IMR-90 (cell line): ENCODE results near the gene ZBTB40. TPM values are rescaled to one million over a fixed set of nuclear protein-coding genes. Genes with fewer than 3 reads are reported as not detected.

ENCODE experiments used
- ATAC-seq: fragments of 200-7000 bp; cut with Tn5 transposase; 2 replicates; pipeline ENCODE4 v1.9.1; 2020; ENCODE audit warnings: low read depth, mild to moderate bottlenecking, moderate library complexity
- BruUV-seq: library from RNA; stranded (reverse); fragments of 400-500 nt; replicated peaks from 2 replicates; lab custom pipeline; 2021; lab: Mats Ljungman, UMichigan
- CTCF ChIA-PET: fragments of 300-600 bp; formaldehyde crosslinking; extraction: SDS; loops from one replicate; lab custom pipeline; 2021; ENCODE audit warnings: antibody characterized with exemption; lab: Yijun Ruan, JAX
- POLR2A ChIA-PET: fragments of 300-600 bp; sonication (Branson Sonifier 250); formaldehyde crosslinking; loops from one replicate; lab custom pipeline; 2022; ENCODE audit warnings: antibody characterized with exemption; ENCODE audit not compliant: unreplicated experiment; lab: Charles Lee
- DNase-seq: peaks from one replicate; pipeline ENCODE4 v3.0.0; 2013
- H2AFZ ChIP-seq: replicated peaks from 2 replicates; pipeline ENCODE3; 2013; ENCODE audit warnings: low read length, mild to moderate bottlenecking; ENCODE audit not compliant: poor library complexity
- H2AK5ac ChIP-seq: 2 replicates; pipeline ENCODE4 v1.6.1; 2013; ENCODE audit warnings: low read depth, low read length, inconsistent platforms
- H2AK9ac ChIP-seq: replicated peaks from 2 replicates; pipeline ENCODE3; 2013; ENCODE audit warnings: mild to moderate bottlenecking, low read depth, low read length, moderate library complexity; ENCODE audit not compliant: poor library complexity
- H2BK120ac ChIP-seq: 2 replicates; pipeline ENCODE4 v1.6.1; 2013; ENCODE audit warnings: low read depth, low read length, inconsistent platforms
- H2BK15ac ChIP-seq: 3 replicates; pipeline ENCODE4 v1.6.1; 2013; ENCODE audit warnings: low read depth, low read length, inconsistent platforms
- H2BK20ac ChIP-seq: 2 replicates; pipeline ENCODE4 v1.6.1; 2013; ENCODE audit warnings: low read depth, mild to moderate bottlenecking, inconsistent platforms, low read length, moderate library complexity
- H2BK5ac ChIP-seq: 2 replicates; pipeline ENCODE4 v1.6.1; 2013; ENCODE audit warnings: mild to moderate bottlenecking, low read depth, low read length, inconsistent platforms; ENCODE audit not compliant: poor library complexity, severe bottlenecking
- H3K14ac ChIP-seq: replicated peaks from 2 replicates; pipeline ENCODE4 v1.6.1; 2013; ENCODE audit warnings: low read depth, low read length, inconsistent platforms
- H3K18ac ChIP-seq: 2 replicates; pipeline ENCODE4 v1.6.1; 2013; ENCODE audit warnings: low read depth, low read length, control low read depth
- H3K23ac ChIP-seq: 2 replicates; pipeline ENCODE4 v1.6.1; 2013; ENCODE audit warnings: low read depth, low read length, inconsistent platforms
- H3K27ac ChIP-seq: 2 replicates; pipeline ENCODE4 v1.5.1; 2013; ENCODE audit warnings: mild to moderate bottlenecking, control low read depth, low read length; ENCODE audit not compliant: insufficient read depth
- H3K27me3 ChIP-seq: 2 replicates; pipeline ENCODE4 v1.6.1; 2013; ENCODE audit warnings: low read length; ENCODE audit not compliant: control insufficient read depth, insufficient read depth
- H3K36me3 ChIP-seq: 2 replicates; pipeline ENCODE4 v1.6.1; 2013; ENCODE audit warnings: low read length, mixed read lengths; ENCODE audit not compliant: control insufficient read depth, insufficient read depth
- H3K4ac ChIP-seq: 2 replicates; pipeline ENCODE4 v1.6.1; 2013; ENCODE audit warnings: low read depth, low read length, inconsistent platforms
- H3K4me1 ChIP-seq: 2 replicates; pipeline ENCODE4 v1.6.1; 2013; ENCODE audit warnings: low read length, mixed read lengths; ENCODE audit not compliant: control insufficient read depth, insufficient read depth
- H3K4me2 ChIP-seq: 2 replicates; pipeline ENCODE4 v1.6.1; 2013; ENCODE audit warnings: low read depth, mild to moderate bottlenecking, control low read depth, low read length, moderate library complexity
- H3K4me3 ChIP-seq: 2 replicates; pipeline ENCODE4 v1.5.1; 2013; ENCODE audit warnings: low read depth, mild to moderate bottlenecking, control low read depth, low read length, moderate library complexity; ENCODE audit not compliant: insufficient read depth
- H3K56ac ChIP-seq: 2 replicates; pipeline ENCODE4 v1.6.1; 2013; ENCODE audit warnings: low read length, inconsistent platforms; ENCODE audit not compliant: insufficient read depth; ENCODE audit errors: extremely low read depth
- H3K79me1 ChIP-seq, 2 experiments: 2 replicates each; pipeline ENCODE4 v1.6.1; 2013; ENCODE audit warnings: low read length in 2 of 2, inconsistent platforms in 1 of 2, low read depth in 1 of 2
- H3K9ac ChIP-seq: 2 replicates; pipeline ENCODE4 v1.6.1; 2013; ENCODE audit warnings: low read depth, low read length, control low read depth
- H3K9me1 ChIP-seq: 2 replicates; pipeline ENCODE4 v1.6.1; 2013; ENCODE audit warnings: low read length, inconsistent platforms; ENCODE audit not compliant: insufficient read depth
- H3K9me3 ChIP-seq: 2 replicates; pipeline ENCODE4 v1.6.1; 2013; ENCODE audit warnings: low read length; ENCODE audit not compliant: control insufficient read depth, insufficient read depth
- H4K20me1 ChIP-seq: 2 replicates; pipeline ENCODE4 v1.6.1; 2013; ENCODE audit warnings: low read length, inconsistent platforms; ENCODE audit not compliant: insufficient read depth
- H4K5ac ChIP-seq: 2 replicates; pipeline ENCODE4 v1.6.1; 2013; ENCODE audit warnings: mild to moderate bottlenecking, low read depth, low read length, control low read depth
- H4K8ac ChIP-seq, 2 experiments: 2 replicates each; pipeline ENCODE4 v1.6.1; 2013; ENCODE audit warnings: low read depth in 2 of 2, low read length in 2 of 2, control low read depth in 1 of 2, inconsistent platforms in 1 of 2
- H4K91ac ChIP-seq: 2 replicates; pipeline ENCODE4 v1.6.1; 2013; ENCODE audit warnings: low read depth, low read length, inconsistent platforms; ENCODE audit not compliant: insufficient read depth
- CHD1 ChIP-seq: IDR thresholded peaks from 2 replicates; pipeline ENCODE4 v1.6.1; 2012; ENCODE audit warnings: low read depth, low read length, improper control_type of control experiment
- MAFK ChIP-seq: IDR thresholded peaks from 2 replicates; pipeline ENCODE4 v1.6.1; 2012; ENCODE audit warnings: low read depth, low read length, improper control_type of control experiment
- MAZ ChIP-seq: IDR thresholded peaks from 2 replicates; pipeline ENCODE4 v1.6.1; 2012; ENCODE audit warnings: low read depth, mild to moderate bottlenecking, low read length, improper control_type of control experiment, moderate library complexity, borderline replicate concordance
- MXI1 ChIP-seq: IDR thresholded peaks from 2 replicates; pipeline ENCODE4 v1.6.1; 2012; ENCODE audit warnings: low read depth, mild to moderate bottlenecking, low read length, moderate library complexity, borderline replicate concordance
- RAD21 ChIP-seq: IDR thresholded peaks from 2 replicates; pipeline ENCODE4 v1.6.1; 2012; ENCODE audit warnings: low read length, improper control_type of control experiment
- RCOR1 ChIP-seq: IDR thresholded peaks from 2 replicates; pipeline ENCODE4 v1.6.1; 2012; ENCODE audit warnings: mild to moderate bottlenecking, low read length, improper control_type of control experiment; ENCODE audit not compliant: insufficient replicate concordance
- RFX5 ChIP-seq: IDR thresholded peaks from 2 replicates; pipeline ENCODE4 v1.8.0; 2012; ENCODE audit warnings: low read depth, mild to moderate bottlenecking, low read length, moderate library complexity
- SMC3 ChIP-seq: fragments of 150-350 bp; IDR thresholded peaks from 2 replicates; pipeline ENCODE4 v1.6.1; 2016; ENCODE audit warnings: low read depth, mild to moderate bottlenecking, antibody characterized with exemption, low read length, moderate library complexity
- WGBS, 2 experiments: methylation state at CpG; one replicate each; pipeline versions ENCODE4 v1.1.5 to v1.1.7; 2013; ENCODE audit warnings: missing lambda C conversion rate in 2 of 2; ENCODE audit not compliant: insufficient read length in 1 of 2; ENCODE audit errors: extremely low coverage in 2 of 2; 5-methylcytosine and 5-hydroxymethylcytosine counted together
- dilution Hi-C: fragments of 300-500 bp; cut with HindIII; formaldehyde crosslinking; loops from one replicate; pipeline ENCODE4 v1.14.3; 2018; ENCODE audit warnings: low sequenced_read_pairs; ENCODE audit not compliant: unreplicated experiment
- in situ Hi-C: fragments of 300-500 bp; cut with MboI; formaldehyde crosslinking; loops from 3 replicates; pipeline ENCODE4 v1.14.3; 2019; ENCODE audit warnings: low sequenced_read_pairs, inconsistent platforms, mixed read lengths
- intact Hi-C: fragments of 100-400 bp; cut with micrococcal nuclease; formaldehyde crosslinking; loops from 2 replicates; pipeline ENCODE4 v1.10.0; 2022
- polyA plus RNA-seq, 3 experiments: library from polyadenylated mRNA; depleted of rRNA; stranded (reverse); fragments of >200 nt; gene quantifications; 2 replicates each; pipeline ENCODE4 v1.2.3, GENCODE V29; 2012; ENCODE audit warnings: low replicate concordance in 1 of 3
- total RNA-seq: library from RNA; depleted of rRNA; stranded (reverse); fragments of >200 nt; gene quantifications from 2 replicates; pipeline ENCODE4 v1.2.3, GENCODE V29; 2012

ZBTB40 gene
- total and polyA plus RNA-seq, 2 of the 4 experiments (the other 2 are of a cell fraction), result 6.0 to 9.7 TPM

DNA sequence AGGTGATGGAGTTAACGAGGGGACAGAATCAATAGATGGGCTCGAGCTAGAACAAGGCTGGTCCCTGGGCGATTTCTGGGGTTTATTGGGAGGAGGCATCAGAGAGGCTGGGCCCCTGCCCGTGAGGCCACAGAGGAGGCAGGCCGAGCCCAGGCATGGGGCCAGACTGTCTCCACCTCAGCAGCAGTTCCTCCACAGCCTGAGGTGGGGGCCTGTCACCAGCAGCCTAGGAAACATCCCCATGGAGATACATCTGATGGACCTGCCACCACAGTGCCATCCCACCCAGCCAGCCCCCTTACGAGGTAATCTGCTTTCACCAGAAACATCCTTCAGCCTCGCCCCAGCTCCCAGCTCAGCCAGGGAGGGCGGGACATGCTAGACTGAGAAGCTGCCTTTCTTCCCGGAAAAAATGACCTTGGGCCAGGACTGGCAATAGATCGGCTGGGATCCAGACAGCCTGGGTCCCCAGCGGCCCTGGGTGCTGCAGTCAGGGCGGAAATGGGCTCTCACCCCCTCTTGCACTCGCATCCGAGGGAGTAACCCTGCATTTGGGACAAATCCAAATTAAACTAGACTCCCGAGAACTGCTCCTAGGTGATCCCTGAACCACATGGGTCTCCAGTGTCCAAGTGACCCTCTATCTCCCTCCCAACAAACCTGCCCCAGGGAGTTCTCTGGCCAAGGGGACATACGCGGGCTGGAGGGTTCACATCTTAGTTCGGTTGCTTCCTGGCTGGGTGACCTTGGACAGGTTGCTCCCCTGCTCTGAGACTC, 101.6 kb downstream of the ZBTB40 start:
- Histone ChIP-seq H3K9me3 (no peaks in the 10 kb centered on the region), H3K14ac (no peak overlapping the region), H3K79me1 (no peaks in the 10 kb centered on the region), H2AK5ac (no peak overlapping the region), H2AFZ (peak overlapping the region; percentile 21), H3K56ac (no peak overlapping the region), H3K27ac (no peak overlapping the region), H3K4me1 (no peaks in the 10 kb centered on the region), H3K4me2 (no peak overlapping the region), H3K36me3 (no peaks in the 10 kb centered on the region), H2BK5ac (no peak overlapping the region), H4K5ac (no peak overlapping the region), H4K20me1 (no peaks in the 10 kb centered on the region), H3K4me3 (no peak overlapping the region), H2BK120ac (no peak overlapping the region), H4K91ac (no peak overlapping the region), H3K4ac (no peak overlapping the region), H3K23ac (no peak overlapping the region), H2AK9ac (peak overlapping the region; percentile 28), H2BK20ac (no peak overlapping the region), H4K8ac (no peak overlapping the region), H3K27me3 (peaks cover 93% of the 10 kb centered on the region), H3K9me1 (no peaks in the 10 kb centered on the region), H2BK15ac (no peak overlapping the region), H3K18ac (no peak overlapping the region), H3K9ac (no peak overlapping the region)
- 56% methylated on average over 10 of the region's 18 CpGs; no CpG with 5 or more reads in 1 of the 2 experiments for WGBS, 2 experiments
- TF ChIP-seq MAFK, result no peak
- no peak for TF ChIP-seq SMC3
- TF ChIP-seq RAD21, result no peak
- TF ChIP-seq RCOR1, result no peak
- no peak for TF ChIP-seq RFX5
- TF ChIP-seq MAZ, result no peak
- TF ChIP-seq MXI1, result no peak
- no peak for TF ChIP-seq CHD1
- no TSS peak for BruUV-seq
- in situ Hi-C loops (no loop called here), dilution Hi-C loops (no loop called here), intact Hi-C loops (no loop called here)
- ChIA-PET POLR2A (no interaction called here), CTCF (no interaction called here)
- ATAC-seq (no peak), DNase-seq (no peak)
